Stimulated activated CD8-positive, alpha-beta memory T cell treated with anti-CD3 and anti-CD28 coated beads, Interleukin-7, amount 100 ng/mL, for 1 hour (primary cell): ENCODE results near the gene DAP3.
"Not testable (repeated sequence)": the region's sequence is repeated elsewhere in the genome, so short reads cannot be mapped to it uniquely, and the experiment has no call there.

ENCODE experiments used
- DNase-seq, 2 donors: peaks; one replicate each; pipeline ENCODE4 v3.0.0-alpha.2; 2020; ENCODE audit warnings: low read depth in 2 of 2

The DAP3 gene

GRCh38 chr1:155718524-155719115 lies 29.7 kb downstream of the DAP3 start:
- DNase-seq = not testable (repeated sequence)

- DNase-seq = no peak
These were observed 30.8 kb downstream of the DAP3 start for GRCh38 chr1:155719703-155720102.

GRCh38 chr1:155725142-155725541 lies 36.3 kb downstream of the DAP3 start:
- DNase-seq = no peak

DNA sequence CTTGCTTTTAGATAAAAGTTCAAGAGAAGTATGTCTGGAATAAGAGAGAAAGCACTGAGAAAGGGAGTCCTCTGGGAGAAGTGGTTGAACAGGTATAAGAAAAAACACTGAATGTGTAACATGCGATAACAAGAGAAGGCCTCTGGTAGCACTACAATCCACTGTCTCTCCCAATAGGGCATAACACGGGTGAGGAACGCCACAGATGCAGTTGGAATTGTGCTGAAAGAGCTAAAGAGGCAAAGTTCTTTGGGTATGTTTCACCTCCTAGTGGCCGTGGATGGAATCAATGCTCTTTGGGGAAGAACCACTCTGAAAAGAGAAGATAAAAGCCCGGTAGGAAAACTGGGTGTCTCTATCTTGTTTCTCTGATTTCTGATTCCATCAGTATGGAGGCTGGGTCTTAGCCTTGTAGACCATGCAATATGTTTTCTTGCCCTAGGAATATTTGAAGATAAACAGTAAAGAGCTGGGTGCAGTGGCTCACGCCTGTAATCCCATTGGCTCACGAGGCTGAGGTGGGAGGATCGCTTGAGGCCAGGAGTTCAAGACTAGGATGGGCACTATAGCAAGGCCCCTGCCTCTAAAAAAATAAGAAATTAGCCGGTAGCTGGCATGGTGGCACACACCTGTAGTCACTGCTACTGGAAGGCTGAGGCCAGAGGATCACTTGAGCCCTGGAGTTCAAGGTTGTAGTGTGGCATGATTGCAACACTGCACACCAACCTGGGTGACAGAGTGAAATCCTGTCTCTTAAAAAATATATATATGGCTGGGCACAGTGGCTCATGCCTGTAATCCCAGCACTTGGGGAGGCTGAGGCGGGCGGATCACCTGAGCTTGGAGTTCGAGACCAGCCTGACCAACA lies 40.4 kb downstream of the DAP3 start:
- peak in 1 of 2 donors; percentile 5 for DNase-seq

- DNase-seq = no peak
These were observed 52.1 kb downstream of the DAP3 start for GRCh38 chr1:155740995-155741394.

GRCh38 chr1:155741908-155742307 lies 53.0 kb downstream of the DAP3 start:
- no peak for DNase-seq

GRCh38 chr1:155744711-155745283 lies 55.9 kb downstream of the DAP3 start:
- DNase-seq = no peak

GRCh38 chr1:155745284-155746228 lies 56.7 kb downstream of the DAP3 start:
- peak; percentile 77 to 79 for DNase-seq

DNA sequence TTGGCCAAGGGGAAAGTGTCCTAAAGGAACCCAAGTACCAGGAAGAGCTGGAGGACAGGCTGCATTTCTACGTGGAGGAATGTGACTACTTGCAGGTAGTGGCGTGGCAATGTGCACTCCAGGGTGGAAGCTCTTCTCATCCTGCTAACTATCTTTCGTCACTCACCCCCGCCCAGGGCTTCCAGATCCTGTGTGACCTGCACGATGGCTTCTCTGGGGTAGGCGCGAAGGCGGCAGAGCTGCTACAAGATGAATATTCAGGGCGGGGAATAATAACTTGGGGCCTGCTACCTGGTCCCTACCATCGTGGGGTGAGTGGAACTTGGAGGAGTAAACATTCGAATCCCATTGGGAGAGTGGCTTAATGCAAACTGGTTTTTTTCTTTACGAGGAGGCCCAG lies 58.7 kb downstream of the DAP3 start:
- DNase-seq = not testable (repeated sequence)

GRCh38 chr1:155748141-155748540 lies 59.2 kb downstream of the DAP3 start:
- DNase-seq = not testable (repeated sequence)

DNA sequence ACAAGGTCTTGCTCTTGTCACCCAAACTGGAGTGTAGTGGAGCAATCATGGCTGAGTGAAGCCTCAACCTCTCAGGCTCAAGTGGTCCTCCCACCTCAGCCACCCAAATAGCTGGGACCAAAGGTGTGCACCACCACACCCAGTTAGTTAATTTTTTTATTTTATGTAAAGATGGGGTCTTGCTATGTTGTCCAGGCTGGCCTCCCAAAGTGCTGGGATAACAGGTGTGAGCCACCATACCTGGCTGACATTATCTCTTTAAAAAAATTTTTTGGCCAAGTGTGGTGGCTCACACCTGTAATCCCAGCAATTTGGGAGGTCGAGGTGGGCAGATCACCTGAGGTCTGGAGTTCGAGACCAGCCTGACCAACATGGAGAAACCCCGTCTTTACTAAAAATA lies 70.1 kb downstream of the DAP3 start:
- not testable (repeated sequence) for DNase-seq

GRCh38 chr1:155759966-155760630 lies 71.2 kb downstream of the DAP3 start:
- DNase-seq = no peak

GRCh38 chr1:155760751-155761475 lies 72.0 kb downstream of the DAP3 start:
- no peak for DNase-seq

DNA sequence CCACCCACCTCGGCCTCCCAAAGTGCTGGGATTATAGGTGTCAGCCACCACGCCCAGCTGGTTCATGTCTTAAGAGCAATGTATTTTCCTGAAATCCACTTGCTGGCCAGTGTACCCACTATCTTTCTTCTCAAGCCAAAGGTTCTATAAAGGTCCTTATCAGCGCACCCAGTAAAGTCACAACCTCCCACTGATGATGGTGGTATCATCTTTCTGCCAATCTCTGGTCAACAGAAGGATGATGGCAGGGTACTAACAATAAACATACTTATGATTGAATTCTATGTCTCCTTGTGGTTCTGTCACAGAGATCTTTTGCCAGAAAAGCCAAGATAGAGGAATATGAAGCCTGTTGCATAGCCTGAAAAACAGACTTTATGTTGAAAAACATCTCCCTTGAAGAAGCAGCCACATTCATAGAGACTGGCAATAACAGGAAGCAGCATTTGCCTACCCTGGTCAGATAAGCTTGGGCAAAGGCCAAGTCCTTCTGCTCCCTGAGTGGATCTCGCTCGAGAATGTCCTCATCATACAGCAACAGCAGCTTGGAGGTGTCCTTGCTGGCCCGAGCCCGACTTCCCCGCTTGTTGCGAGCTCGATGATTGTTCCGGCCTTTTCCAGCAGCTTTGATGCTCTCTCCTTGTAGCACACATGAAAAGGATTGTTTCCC lies 73.0 kb downstream of the DAP3 start:
- no peak for DNase-seq

GRCh38 chr1:155763090-155763815 lies 74.4 kb downstream of the DAP3 start:
- DNase-seq = not testable (repeated sequence)

- not testable (repeated sequence) for DNase-seq
These were observed 75.1 kb downstream of the DAP3 start for GRCh38 chr1:155763989-155764388.

- not testable (repeated sequence) for DNase-seq
These were observed 78.6 kb downstream of the DAP3 start for GRCh38 chr1:155767399-155767989.

GRCh38 chr1:155769257-155769656 lies 80.4 kb downstream of the DAP3 start:
- DNase-seq = no peak

- no peak for DNase-seq
These were observed 84.3 kb downstream of the DAP3 start for GRCh38 chr1:155773221-155773620.
